COLO668 (cell line): ENCODE measurements around the gene RALGDS.
"Not testable (repeated sequence)": the region's sequence is repeated elsewhere in the genome, so short reads cannot be mapped to it uniquely, and the experiment has no call there.

Experiments
- DNase-seq: peaks from one replicate; lab custom pipeline; 2025; ENCODE audit not compliant: unreplicated experiment; lab: John Stamatoyannopoulos, UW

The RALGDS gene

GRCh38 chr9:133094351-133094750 is 26.7 kb downstream of the RALGDS start:
- not testable (repeated sequence) for DNase-seq

DNA sequence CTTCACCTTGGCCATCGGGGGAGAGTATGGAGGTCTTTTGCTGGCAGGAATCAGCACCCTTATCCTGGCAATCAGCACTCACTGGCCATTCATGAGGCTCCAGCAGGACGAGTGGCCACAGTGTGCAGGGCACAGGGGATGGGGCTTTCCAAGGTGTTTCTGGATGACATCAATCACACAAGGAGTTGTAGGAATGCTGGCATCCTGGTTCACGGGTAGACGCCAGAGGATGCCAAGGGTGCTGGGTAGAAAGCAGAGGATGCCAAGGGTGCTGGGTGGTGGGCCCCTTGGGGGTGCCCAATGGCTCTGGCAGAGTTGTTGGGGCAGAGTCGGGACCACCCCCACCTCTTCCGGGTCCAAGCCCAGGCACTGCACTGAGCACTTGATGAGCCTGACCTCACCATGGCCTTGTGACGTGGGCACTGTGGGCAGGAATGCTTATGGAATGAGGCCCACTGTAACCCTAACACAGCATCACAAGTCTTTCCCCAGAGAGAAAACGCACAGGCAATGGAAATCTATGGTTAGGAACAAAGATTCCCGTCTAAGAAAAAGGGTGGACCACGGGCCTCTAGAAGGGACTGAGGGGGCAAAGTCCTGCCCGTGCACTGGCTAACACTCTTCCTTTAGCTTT is 30.2 kb downstream of the RALGDS start:
- DNase-seq = no peak

DNA sequence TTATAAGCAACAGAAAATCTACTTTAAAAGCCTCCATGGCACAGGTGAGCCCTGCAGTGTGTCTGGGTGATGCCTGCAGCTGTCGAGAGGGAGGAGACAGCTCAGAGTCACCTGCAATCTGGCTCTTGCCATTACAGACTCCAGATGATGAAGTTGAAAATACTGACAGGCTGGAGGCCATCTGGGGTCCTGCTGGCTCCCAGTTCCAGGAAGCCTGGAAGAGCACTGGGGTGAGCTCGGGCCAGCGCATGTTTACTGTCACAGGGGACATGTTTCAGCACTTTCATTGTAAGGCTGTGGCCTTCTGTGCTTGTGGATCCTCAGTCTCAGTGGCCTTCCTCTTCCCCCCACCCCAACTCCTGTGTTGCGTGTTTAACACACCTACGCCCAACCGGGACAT is 30.9 kb downstream of the RALGDS start:
- no peak for DNase-seq

DNA sequence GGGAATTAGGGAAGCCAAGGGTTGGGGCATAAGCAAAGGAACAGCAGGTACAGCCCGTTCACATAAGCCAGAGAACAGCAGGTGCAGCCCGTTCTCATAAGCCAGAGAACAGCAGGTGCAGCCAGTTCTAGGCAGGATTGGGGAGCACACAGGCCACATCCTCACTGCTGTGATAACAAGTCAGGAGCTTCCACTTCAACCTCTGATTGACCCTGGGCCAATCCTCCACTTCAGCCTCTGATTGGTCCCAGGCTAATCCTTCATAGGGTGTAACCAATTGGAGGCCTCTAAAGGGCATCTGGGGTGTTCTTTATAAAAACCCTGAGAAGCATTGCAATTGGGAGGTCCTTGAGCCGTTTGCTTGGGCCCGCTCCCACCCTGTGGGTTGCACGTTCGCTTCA is 31.8 kb downstream of the RALGDS start:
- peak; percentile 73 for DNase-seq

DNA sequence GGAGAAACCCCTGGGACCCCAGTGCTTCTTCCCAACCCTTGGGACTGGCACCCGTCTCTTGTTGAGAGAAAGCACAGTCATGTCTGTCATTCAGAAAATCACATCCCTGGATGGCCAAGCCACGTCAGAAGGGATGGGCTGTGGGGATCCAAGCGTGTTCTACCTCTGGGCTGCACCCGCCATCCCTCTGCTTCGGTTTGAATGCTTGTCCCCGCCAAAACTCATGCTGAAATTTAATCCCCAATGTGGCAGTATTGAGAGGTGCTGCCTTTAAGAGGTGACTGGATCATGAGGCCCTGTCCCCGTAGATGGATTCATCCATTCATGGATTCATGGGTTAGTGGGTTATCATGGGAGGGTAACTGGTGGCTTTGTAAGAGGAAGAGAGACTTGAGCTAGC is 32.3 kb downstream of the RALGDS start:
- DNase-seq = no peak

DNA sequence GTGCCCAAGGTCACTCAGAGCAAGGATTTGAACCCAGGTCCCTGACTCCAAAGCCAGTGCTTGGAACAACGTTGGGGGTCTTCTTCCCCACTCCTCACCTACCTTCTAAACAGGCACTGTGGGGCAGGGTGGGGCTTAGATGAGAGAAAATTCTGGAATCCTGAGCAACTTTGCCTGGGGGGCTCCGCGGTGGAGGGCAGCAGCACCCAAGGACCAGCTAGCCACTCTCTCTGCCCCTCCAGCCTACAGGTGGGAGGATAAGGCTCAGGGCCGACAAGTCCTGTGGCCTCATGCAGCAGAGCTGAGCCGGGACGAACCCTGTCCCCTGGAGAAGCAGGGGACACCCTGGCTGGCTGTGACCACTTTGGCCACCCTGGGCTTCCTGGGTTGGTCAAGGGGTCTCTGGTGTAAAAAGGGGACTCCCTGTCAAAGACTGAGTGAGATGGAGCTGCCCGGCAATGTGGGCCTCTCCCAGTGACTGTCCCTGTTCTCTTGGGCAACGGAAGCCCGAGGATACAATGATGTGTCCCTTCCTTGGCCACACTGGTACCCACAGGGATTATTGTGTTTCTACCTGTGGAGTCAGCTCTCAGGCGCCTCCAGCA is 32.8 kb downstream of the RALGDS start:
- no peak for DNase-seq

GRCh38 chr9:133087429-133088145 is 33.5 kb downstream of the RALGDS start:
- DNase-seq = no peak

DNA sequence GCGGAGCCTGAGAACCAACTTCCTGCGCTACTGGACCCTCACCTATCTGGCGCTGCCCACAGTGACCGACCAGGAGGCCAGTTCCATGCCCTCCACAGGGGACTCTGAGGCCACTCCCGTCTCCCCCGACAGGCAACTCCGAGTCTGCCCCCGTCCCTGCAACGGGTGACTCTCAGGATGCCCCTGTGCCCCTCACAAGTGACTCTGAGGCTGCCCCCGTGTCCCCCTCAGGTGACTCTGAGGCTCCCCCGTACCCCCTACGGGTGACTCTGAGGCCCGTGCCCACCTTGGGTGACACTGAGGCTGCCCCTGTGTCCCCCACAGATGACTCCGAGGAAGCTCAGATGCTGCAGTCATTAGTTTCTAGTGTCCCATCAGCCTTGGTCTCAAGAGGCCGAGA is 34.1 kb downstream of the RALGDS start:
- DNase-seq = no peak

GRCh38 chr9:133086212-133086860 is 34.7 kb downstream of the RALGDS start:
- not testable (repeated sequence) for DNase-seq

- DNase-seq = not testable (repeated sequence)
These were observed 37.4 kb downstream of the RALGDS start for GRCh38 chr9:133083688-133084087.

GRCh38 chr9:133081957-133082644 is 38.9 kb downstream of the RALGDS start:
- peak; percentile 12 for DNase-seq

- not testable (repeated sequence) for DNase-seq
These were observed 40.0 kb downstream of the RALGDS start for GRCh38 chr9:133080786-133081779.

GRCh38 chr9:133080161-133080560 is 40.9 kb downstream of the RALGDS start:
- no peak for DNase-seq

DNA sequence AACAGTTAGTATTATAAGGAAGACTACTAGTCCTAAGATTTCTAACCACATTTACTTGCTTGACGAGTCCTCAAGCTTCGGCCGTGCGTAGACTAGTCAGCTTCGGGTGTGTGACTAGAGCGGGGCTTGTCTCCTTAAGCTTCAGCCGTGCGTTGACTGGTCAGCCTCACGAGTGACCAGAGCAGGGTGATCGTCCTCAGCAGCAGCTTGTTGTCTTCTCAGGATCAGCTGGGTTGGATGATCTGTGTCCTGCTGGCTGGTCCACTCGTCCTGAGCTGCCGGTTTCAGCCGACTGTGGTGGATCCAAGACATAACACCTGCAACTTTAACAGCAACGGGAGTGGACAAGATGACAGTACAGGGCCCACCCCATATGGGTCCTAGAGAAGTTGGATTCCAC is 42.6 kb downstream of the RALGDS start:
- DNase-seq = no peak

DNA sequence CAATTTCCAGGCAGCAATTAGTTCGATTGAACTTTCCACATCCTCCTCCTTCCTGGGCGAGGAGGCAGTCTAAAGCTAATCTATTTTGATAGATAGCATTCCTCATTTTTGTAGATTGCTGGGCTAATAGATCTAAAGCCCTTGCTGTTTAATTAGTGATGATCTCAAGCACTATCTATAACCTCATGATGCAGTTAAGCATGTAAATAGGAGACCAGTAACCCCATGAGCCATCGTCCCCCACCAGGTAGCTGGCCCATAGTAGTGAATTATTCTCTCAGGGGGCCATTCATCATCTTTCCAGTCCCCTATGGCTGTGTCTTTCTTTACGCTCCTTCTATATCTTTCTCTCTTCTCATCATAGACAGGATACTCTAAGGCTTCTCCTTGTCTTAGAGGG is 44.3 kb downstream of the RALGDS start:
- no peak for DNase-seq

DNA sequence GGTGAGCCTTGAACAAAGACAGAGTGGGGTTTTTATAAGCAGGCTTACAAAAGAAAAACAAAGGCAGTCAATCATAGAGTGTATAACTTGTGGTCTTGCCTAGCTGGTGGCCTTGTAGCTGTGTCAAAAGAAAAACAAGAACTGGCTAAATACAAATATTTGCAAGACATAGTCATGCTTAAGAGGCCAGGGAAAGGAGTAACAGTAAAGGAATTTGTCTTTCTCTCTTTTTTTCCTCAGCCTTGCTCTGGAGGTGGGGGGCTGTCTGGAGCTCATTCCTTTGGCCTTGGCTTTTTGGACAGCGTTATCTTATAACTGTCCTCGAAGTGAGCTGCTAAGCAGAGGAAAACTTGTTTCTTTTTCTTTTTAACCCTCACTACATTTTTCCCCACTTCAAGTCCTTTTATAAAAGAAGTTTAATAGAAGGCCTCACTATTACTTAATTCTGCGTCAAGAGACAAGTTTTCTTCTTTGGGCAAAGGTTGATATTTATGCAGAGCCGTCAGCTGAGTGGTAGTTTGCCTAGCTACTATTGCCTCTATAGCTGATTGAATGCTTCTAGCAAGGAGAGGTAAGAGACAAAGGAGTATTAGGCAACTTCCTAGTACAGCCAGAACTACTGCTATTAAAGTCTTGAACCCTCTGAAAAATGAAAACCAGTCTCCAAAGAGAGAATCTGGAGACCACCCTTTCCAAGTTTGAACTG is 45.0 kb downstream of the RALGDS start:
- DNase-seq = no peak

- DNase-seq = no peak
These were observed 46.9 kb downstream of the RALGDS start for GRCh38 chr9:133074111-133074651.

GRCh38 chr9:133073086-133074014 is 47.7 kb downstream of the RALGDS start:
- no peak for DNase-seq
